ENCODE data around the gene RAB31. TPM values are rescaled to one million over a fixed set of nuclear protein-coding genes. Genes with fewer than 3 reads are reported as not detected.

RAB31 gene
- total RNA-seq, 4 donors from 2014 or later: 94.0 to 145 (median 107) TPM

DNA sequence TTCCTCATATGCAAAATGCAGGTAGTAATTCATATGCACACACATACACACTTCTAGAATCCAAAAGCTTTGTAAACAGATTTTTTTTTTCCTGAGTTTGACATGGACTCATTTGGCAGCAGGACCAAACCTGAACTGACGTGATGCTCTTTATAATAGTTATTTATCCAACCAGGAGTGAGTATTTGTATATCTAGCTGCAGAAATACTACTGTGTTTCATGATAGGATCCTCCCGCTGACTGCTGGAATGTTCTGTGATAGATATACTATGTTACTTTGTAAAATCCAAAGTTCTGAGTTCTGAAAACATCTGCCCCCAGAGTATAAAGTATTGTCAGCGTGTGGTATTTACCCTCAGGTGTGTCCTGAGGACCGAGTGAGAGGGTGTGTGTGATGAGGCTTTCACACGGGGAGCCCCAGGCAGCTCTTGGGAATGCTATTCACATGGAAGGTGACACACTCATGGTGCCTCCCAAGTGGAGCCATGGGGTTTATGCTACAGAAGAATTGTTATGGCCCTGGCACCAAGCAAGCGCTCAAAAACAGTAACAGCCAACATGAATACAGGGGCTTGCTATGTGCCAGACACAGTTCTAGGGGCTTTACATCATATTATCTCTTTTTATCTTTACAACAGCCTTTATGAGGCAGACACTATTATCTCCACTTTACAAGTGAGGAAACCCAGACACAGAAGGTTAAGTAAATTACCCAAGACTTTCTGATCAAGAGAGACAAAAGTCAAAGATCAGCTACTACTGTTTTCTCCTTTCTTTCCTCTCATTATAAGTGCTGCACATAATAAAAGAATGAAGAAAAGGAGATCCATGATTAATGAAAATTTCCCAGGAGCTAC lies 161.0 kb downstream of the RAB31 start:
- 57% methylated on average over 6 of the region's 6 CpGs for WGBS
- peaks cover 0 to 17% (median 12%) of the 10 kb centered on the region in 4 donors for H3K4me1 ChIP-seq

GRCh38 chr18:9869715-9870430 lies 161.8 kb downstream of the RAB31 start:
- Histone ChIP-seq H3K9me3 (peaks cover 0 to 8% (median 3%) of the 10 kb centered on the region in 4 donors), H3K4me3 (no peak overlapping the region), H3K27me3 (no peaks in the 10 kb centered on the region), H3K4me1 (peaks cover 0 to 17% (median 12%) of the 10 kb centered on the region in 4 donors), H3K27ac (replicated peaks in 1 of 4) (no peak overlapping the region), H3K36me3 (no peaks in the 10 kb centered on the region)
- TF ChIP-seq EP300 (IDR thresholded peaks at IDR 0.05) (no peak), POLR2AphosphoS5 (IDR thresholded peaks at IDR 0.05) (peak in 1 of 2 donors; percentile 56)
- no peak for DNase-seq (ENCODE audit: extremely low spot score)
- 65% methylated on average over 9 of the region's 9 CpGs for WGBS
- intact Hi-C loops (cut with DNase I): no loop called here

More for the DNA sequence above, 161.0 kb downstream of the RAB31 start:
- Histone ChIP-seq H3K36me3 (no peaks in the 10 kb centered on the region), H3K9me3 (peaks cover 0 to 8% (median 3%) of the 10 kb centered on the region in 4 donors), H3K27ac (replicated peaks in 1 of 4) (no peak overlapping the region), H3K27me3 (no peaks in the 10 kb centered on the region), H3K4me3 (no peak overlapping the region)
- intact Hi-C loops (cut with DNase I): no loop called here
- TF ChIP-seq, protein P1, sequence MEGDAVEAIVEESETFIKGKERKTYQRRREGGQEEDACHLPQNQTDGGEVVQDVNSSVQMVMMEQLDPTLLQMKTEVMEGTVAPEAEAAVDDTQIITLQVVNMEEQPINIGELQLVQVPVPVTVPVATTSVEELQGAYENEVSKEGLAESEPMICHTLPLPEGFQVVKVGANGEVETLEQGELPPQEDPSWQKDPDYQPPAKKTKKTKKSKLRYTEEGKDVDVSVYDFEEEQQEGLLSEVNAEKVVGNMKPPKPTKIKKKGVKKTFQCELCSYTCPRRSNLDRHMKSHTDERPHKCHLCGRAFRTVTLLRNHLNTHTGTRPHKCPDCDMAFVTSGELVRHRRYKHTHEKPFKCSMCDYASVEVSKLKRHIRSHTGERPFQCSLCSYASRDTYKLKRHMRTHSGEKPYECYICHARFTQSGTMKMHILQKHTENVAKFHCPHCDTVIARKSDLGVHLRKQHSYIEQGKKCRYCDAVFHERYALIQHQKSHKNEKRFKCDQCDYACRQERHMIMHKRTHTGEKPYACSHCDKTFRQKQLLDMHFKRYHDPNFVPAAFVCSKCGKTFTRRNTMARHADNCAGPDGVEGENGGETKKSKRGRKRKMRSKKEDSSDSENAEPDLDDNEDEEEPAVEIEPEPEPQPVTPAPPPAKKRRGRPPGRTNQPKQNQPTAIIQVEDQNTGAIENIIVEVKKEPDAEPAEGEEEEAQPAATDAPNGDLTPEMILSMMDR (IDR thresholded peaks at IDR 0.05): no peak
- TF ChIP-seq POLR2A (IDR thresholded peaks at IDR 0.05; ENCODE audit: low read depth): no peak
- TF ChIP-seq EP300 (IDR thresholded peaks at IDR 0.05): no peak
- no peak for TF ChIP-seq POLR2AphosphoS5 (IDR thresholded peaks at IDR 0.05)
- DNase-seq (ENCODE audit: extremely low spot score): no peak

- no peaks in the 10 kb centered on the region for H3K36me3 ChIP-seq
- 83% methylated on average over 4 of the region's 4 CpGs for WGBS
- no peak for DNase-seq (ENCODE audit: extremely low spot score)
- H3K4me3 ChIP-seq: no peak overlapping the region
- H3K4me1 ChIP-seq: peaks cover 0 to 17% (median 12%) of the 10 kb centered on the region in 4 donors
- H3K27me3 ChIP-seq: no peaks in the 10 kb centered on the region
- no peak overlapping the region for H3K27ac ChIP-seq (replicated peaks in 1 of 4)
- H3K9me3 ChIP-seq: peaks cover 0 to 5% (median 1%) of the 10 kb centered on the region in 4 donors
- intact Hi-C loops (cut with DNase I): no loop called here
- TF ChIP-seq, protein P1 (IDR thresholded peaks at IDR 0.05): no peak
- no peak for TF ChIP-seq POLR2A (IDR thresholded peaks at IDR 0.05; ENCODE audit: low read depth)
- no peak for TF ChIP-seq POLR2AphosphoS5 (IDR thresholded peaks at IDR 0.05)
- no peak for TF ChIP-seq EP300 (IDR thresholded peaks at IDR 0.05)
Observed at GRCh38 chr18:9870431-9871008, 162.4 kb downstream of the RAB31 start.

- no peak for DNase-seq (ENCODE audit: extremely low spot score)
- no peaks in the 10 kb centered on the region for H3K36me3 ChIP-seq
- 86% methylated on average over 6 of the region's 6 CpGs for WGBS
- no peaks in the 10 kb centered on the region for H3K27me3 ChIP-seq
- no peaks in the 10 kb centered on the region for H3K9me3 ChIP-seq
- TF ChIP-seq EP300 (IDR thresholded peaks at IDR 0.05): no peak
- TF ChIP-seq, protein P1 (IDR thresholded peaks at IDR 0.05): no peak
- intact Hi-C loops (cut with DNase I): no loop called here
- H3K4me1 ChIP-seq: peaks cover 0 to 17% (median 13%) of the 10 kb centered on the region in 4 donors
- H3K27ac ChIP-seq (replicated peaks in 1 of 4): no peak overlapping the region
- H3K4me3 ChIP-seq: no peak overlapping the region
Observed at GRCh38 chr18:9871244-9871746, 163.2 kb downstream of the RAB31 start.

DNA sequence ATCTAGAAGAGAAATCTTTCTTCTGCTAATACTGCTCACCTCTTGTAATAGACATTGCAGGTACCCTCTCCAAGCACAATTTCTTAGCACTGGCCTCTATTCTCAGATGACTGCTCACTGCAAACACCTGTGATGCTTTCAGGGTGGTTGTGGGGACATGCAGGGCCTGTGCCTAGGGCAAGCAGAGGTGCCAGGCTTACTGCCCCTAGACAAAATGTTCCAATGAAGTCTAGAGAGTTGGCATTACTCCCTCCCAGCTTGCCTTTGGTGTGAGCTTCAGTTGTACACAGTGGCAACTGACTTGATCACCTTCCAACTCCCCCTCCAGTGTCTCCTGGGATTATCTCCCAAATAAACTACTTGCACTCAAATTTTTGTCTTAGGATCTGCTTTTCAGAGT lies 164.7 kb downstream of the RAB31 start:
- Histone ChIP-seq H3K9me3 (no peaks in the 10 kb centered on the region), H3K4me1 (peaks cover 4 to 22% (median 14%) of the 10 kb centered on the region in 4 donors), H3K4me3 (no peak overlapping the region), H3K27ac (replicated peaks in 1 of 4) (no peak overlapping the region), H3K36me3 (no peaks in the 10 kb centered on the region), H3K27me3 (no peaks in the 10 kb centered on the region)
- TF ChIP-seq POLR2AphosphoS5 (IDR thresholded peaks at IDR 0.05) (no peak), POLR2A (IDR thresholded peaks at IDR 0.05; ENCODE audit: low read depth) (no peak), EP300 (IDR thresholded peaks at IDR 0.05) (no peak)
- TF ChIP-seq, protein P1 (IDR thresholded peaks at IDR 0.05): no peak
- intact Hi-C loops (cut with DNase I): no loop called here
- no peak for DNase-seq (ENCODE audit: extremely low spot score)

All from esophagus muscularis mucosa (tissue), 4 donors.